HCT116 (cell line): ENCODE data around the gene RABGEF1. TPM values are rescaled to one million over a fixed set of nuclear protein-coding genes. Genes with fewer than 3 reads are reported as not detected.

Experiments
- ATAC-seq: fragments of 200-7000 bp; cut with Tn5 transposase; 2 replicates; pipeline ENCODE4 v1.9.1; 2020; ENCODE audit warnings: mild to moderate bottlenecking, moderate library complexity
- BruUV-seq: library from RNA; stranded (reverse); fragments of 400-500 nt; replicated peaks from 2 replicates; lab custom pipeline; 2021; lab: Mats Ljungman, UMichigan
- CTCF ChIA-PET: fragments of 300-600 bp; sonication (Branson Sonifier 250); formaldehyde crosslinking; loops from one replicate; lab custom pipeline; 2021; ENCODE audit warnings: antibody characterized with exemption; lab: Charles Lee
- POLR2A ChIA-PET: fragments of 300-600, 350-600 bp; sonication (Branson Sonifier 250); formaldehyde crosslinking; loops from one replicate; lab custom pipeline; 2021; ENCODE audit warnings: antibody characterized with exemption; lab: Charles Lee
- RAD21 ChIA-PET, 2 experiments: fragments of 300-600 bp; sonication (Branson Sonifier 250); formaldehyde crosslinking; loops; one replicate each; lab custom pipeline; 2023; ENCODE audit warnings: low total read pairs in 2 of 2; ENCODE audit not compliant: uncharacterized antibody in 2 of 2, unreplicated experiment in 2 of 2, low non-redundant PET in 1 of 2; lab: Charles Lee
- DNase-seq: peaks from one replicate; pipeline ENCODE4 v3.0.0-alpha.2; 2010; ENCODE audit warnings: low read depth, low spot score
- H2AFZ ChIP-seq: fragments of 200-600 bp; shearing (Covaris generic), sonication (generic); 2 replicates; pipeline ENCODE4 v1.6.1; 2017; ENCODE audit warnings: low read depth, mixed run types, mixed read lengths, antibody characterized with exemption, low read length; ENCODE audit not compliant: poor library complexity, severe bottlenecking
- H3K27ac ChIP-seq: 2 replicates; pipeline ENCODE4 v1.5.1; 2012; ENCODE audit warnings: low read depth, low read length
- H3K27me3 ChIP-seq: fragments of 200-600 bp; sonication (generic); 2 replicates; pipeline ENCODE4 v1.6.1; 2016; ENCODE audit warnings: mixed run types, low read length, mixed read lengths; ENCODE audit not compliant: insufficient read depth
- H3K36me3 ChIP-seq, 2 experiments: fragments of 200-500 bp in 1 of 2; fragments of 200-600 bp in 1 of 2; sonication (Bioruptor generic) in 1 of 2; sonication (generic) in 1 of 2; 2 replicates each; pipeline versions ENCODE4 v1.5.1 to v1.6.1; 2014 to 2016; ENCODE audit warnings: low read length in 2 of 2, inconsistent platforms in 1 of 2, mixed read lengths in 1 of 2, mixed run types in 1 of 2; ENCODE audit not compliant: insufficient read depth in 2 of 2, control insufficient read depth in 1 of 2
- H3K4me1 ChIP-seq, 2 experiments: fragments of 200-600 bp in 1 of 2; sonication (generic) in 1 of 2; 2 replicates each; pipeline versions ENCODE4 v1.5.1 to v1.6.1; 2012 to 2017; ENCODE audit warnings: low read length in 2 of 2, inconsistent platforms in 1 of 2, mild to moderate bottlenecking in 1 of 2, mixed read lengths in 1 of 2, mixed run types in 1 of 2, moderate library complexity in 1 of 2; ENCODE audit not compliant: insufficient read depth in 2 of 2, control insufficient read depth in 1 of 2
- H3K4me2 ChIP-seq: fragments of 200-600 bp; sonication (generic); 2 replicates; pipeline ENCODE4 v1.6.1; 2017; ENCODE audit warnings: mixed run types, low read length, mixed read lengths
- H3K4me3 ChIP-seq, 2 experiments: fragments of 200-600 bp in 1 of 2; sonication (generic) in 1 of 2; replicated peaks in 1 of 2; 2 replicates each; pipeline ENCODE4 v1.5.1; 2011 to 2016; ENCODE audit warnings: low read length in 2 of 2, control low read depth in 1 of 2, low read depth in 1 of 2, mild to moderate bottlenecking in 1 of 2, mixed read lengths in 1 of 2, mixed run types in 1 of 2
- H3K79me2 ChIP-seq: fragments of 200-600 bp; sonication (generic); 2 replicates; pipeline ENCODE4 v1.6.1; 2017; ENCODE audit warnings: mild to moderate bottlenecking, mixed run types, low read length, moderate library complexity, mixed read lengths; ENCODE audit not compliant: insufficient read depth
- H3K9ac ChIP-seq: fragments of 200-600 bp; sonication (generic); 2 replicates; pipeline ENCODE4 v1.6.1; 2016; ENCODE audit warnings: low read length, mixed read lengths
- H3K9me2 ChIP-seq: fragments of 200-600 bp; sonication (generic), shearing (Covaris generic); 2 replicates; pipeline ENCODE4 v1.6.1; 2017; ENCODE audit warnings: mixed run types, mild to moderate bottlenecking, moderate library complexity; ENCODE audit not compliant: insufficient read depth
- H3K9me3 ChIP-seq, 2 experiments: fragments of 200-500 bp in 1 of 2; fragments of 200-600 bp in 1 of 2; sonication (Bioruptor generic) in 1 of 2; sonication (generic) in 1 of 2; 2 replicates each; pipeline ENCODE4 v1.6.1; 2014 to 2017; ENCODE audit warnings: low read length in 2 of 2, mixed read lengths in 2 of 2, inconsistent platforms in 1 of 2, low read depth in 1 of 2, mild to moderate bottlenecking in 1 of 2, mixed run types in 1 of 2, moderate library complexity in 1 of 2; ENCODE audit not compliant: control insufficient read depth in 1 of 2, insufficient read depth in 1 of 2
- H4K20me1 ChIP-seq: fragments of 200-600 bp; sonication (generic), shearing (Covaris generic); 2 replicates; pipeline ENCODE4 v1.6.1; 2017; ENCODE audit warnings: mixed run types, mild to moderate bottlenecking, moderate library complexity; ENCODE audit not compliant: insufficient read depth
- ATF3 ChIP-seq: IDR thresholded peaks from 2 replicates; pipeline ENCODE4 v1.6.1; 2012
- CBX3 ChIP-seq: IDR thresholded peaks from 2 replicates; pipeline ENCODE4 v1.6.1; 2012; ENCODE audit warnings: low read depth
- CEBPB ChIP-seq: IDR thresholded peaks from 2 replicates; pipeline ENCODE4 v1.6.1; 2012; ENCODE audit warnings: low read depth
- CTCF ChIP-seq, 3 experiments: fragments of 200-600 bp in 1 of 3; sonication (generic) in 1 of 3; IDR thresholded peaks in 2 of 3; conservative IDR thresholded peaks in 1 of 3; 2 replicates each; pipeline ENCODE4 v1.5.1; 2012 to 2017; ENCODE audit warnings: low read depth in 2 of 3, low read length in 2 of 3, antibody characterized with exemption in 1 of 3, borderline replicate concordance in 1 of 3, control low read depth in 1 of 3, mild to moderate bottlenecking in 1 of 3, mixed read lengths in 1 of 3, mixed run types in 1 of 3, moderate library complexity in 1 of 3; ENCODE audit not compliant: insufficient read depth in 1 of 3
- EGR1 ChIP-seq: IDR thresholded peaks from 2 replicates; pipeline ENCODE4 v1.6.1; 2012; ENCODE audit warnings: low read depth
- EZH2 ChIP-seq: fragments of 200-600 bp; sonication (generic); IDR thresholded peaks from 2 replicates; pipeline ENCODE4 v1.6.1; 2017; ENCODE audit warnings: antibody characterized with exemption, mixed run types
- EZH2phosphoT487 ChIP-seq: fragments of 200-600 bp; IDR thresholded peaks from 2 replicates; pipeline ENCODE4 v1.6.1; 2018; ENCODE audit warnings: antibody characterized with exemption, borderline replicate concordance
- JUND ChIP-seq: IDR thresholded peaks from 2 replicates; pipeline ENCODE4 v1.6.1; 2012
- MAX ChIP-seq: IDR thresholded peaks from 2 replicates; pipeline ENCODE4 v1.6.1; 2012
- POLR2AphosphoS5 ChIP-seq: IDR thresholded peaks from 2 replicates; pipeline ENCODE4 v1.6.1; 2011; ENCODE audit warnings: mild to moderate bottlenecking, low read depth, low read length, moderate library complexity
- RAD21 ChIP-seq: IDR thresholded peaks from 2 replicates; pipeline ENCODE4 v1.6.1; 2012; ENCODE audit warnings: low read depth, mild to moderate bottlenecking
- SRF ChIP-seq: IDR thresholded peaks from 2 replicates; pipeline ENCODE4 v1.6.1; 2012; ENCODE audit warnings: low read depth
- TCF7L2 ChIP-seq: IDR thresholded peaks from 2 replicates; pipeline ENCODE4 v1.7.0; 2011; ENCODE audit warnings: borderline replicate concordance, inconsistent platforms; ENCODE audit not compliant: insufficient read depth, insufficient read length; ENCODE audit errors: extremely low read depth
- YY1 ChIP-seq: IDR thresholded peaks from 2 replicates; pipeline ENCODE4 v1.6.1; 2011; ENCODE audit warnings: low read length, low read depth, moderate library complexity, mild to moderate bottlenecking; ENCODE audit not compliant: insufficient replicate concordance; ENCODE audit errors: extremely low read depth
- ZFX ChIP-seq: fragments of 450-650 bp; IDR thresholded peaks from 2 replicates; pipeline ENCODE4 v1.6.1; 2017
- ZNF274 ChIP-seq: fragments of 200-500 bp; sonication (Bioruptor generic); IDR thresholded peaks from 2 replicates; pipeline ENCODE4 v1.6.1; 2014; ENCODE audit warnings: mild to moderate bottlenecking, low read depth, low read length, inconsistent platforms
- intact Hi-C: fragments of 100-400 bp; cut with micrococcal nuclease; formaldehyde crosslinking; loops from 2 replicates; pipeline ENCODE4 v1.10.0; 2022
- total RNA-seq: library from RNA; stranded (reverse); gene quantifications from one replicate; pipeline ENCODE4 v1.2.1, GENCODE V29; 2021; ENCODE audit not compliant: unreplicated experiment
- TF ChIP-seq, protein P1 (sequence below): IDR thresholded peaks from 2 replicates; pipeline ENCODE4 v1.6.1; 2012; ENCODE audit warnings: low read depth
- TF ChIP-seq, protein P2 (sequence below): IDR thresholded peaks from 2 replicates; pipeline ENCODE4 v1.6.1; 2011; ENCODE audit warnings: mild to moderate bottlenecking, low read length, moderate library complexity; ENCODE audit not compliant: insufficient replicate concordance; ENCODE audit errors: extremely low read depth

The RABGEF1 gene
- total RNA-seq, 1 experiment from 2014 or later, result 22.9 TPM

DNA sequence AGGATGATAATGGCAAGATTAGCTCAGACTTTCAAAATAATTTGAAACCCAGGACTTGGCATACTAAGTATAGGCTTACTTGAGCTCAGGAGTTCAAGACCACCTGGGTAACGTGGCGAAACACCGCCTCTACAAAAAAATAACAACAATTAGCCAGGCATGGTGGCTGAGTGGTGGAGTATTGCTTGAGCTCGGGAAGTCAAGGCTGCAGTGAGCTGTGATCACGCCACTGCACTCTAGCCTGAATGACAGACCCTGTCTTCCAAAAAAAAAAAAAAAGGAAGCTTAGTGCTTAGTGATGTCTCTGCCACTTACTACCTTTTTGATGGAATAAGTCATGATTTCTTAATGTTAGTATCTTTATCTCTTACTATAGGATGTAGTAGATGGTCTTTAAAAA, 25.5 kb downstream of the RABGEF1 start:
- intact Hi-C loops, result no loop called here
- TF ChIP-seq EZH2phosphoT487, result no peak
- TF ChIP-seq, protein P1, sequence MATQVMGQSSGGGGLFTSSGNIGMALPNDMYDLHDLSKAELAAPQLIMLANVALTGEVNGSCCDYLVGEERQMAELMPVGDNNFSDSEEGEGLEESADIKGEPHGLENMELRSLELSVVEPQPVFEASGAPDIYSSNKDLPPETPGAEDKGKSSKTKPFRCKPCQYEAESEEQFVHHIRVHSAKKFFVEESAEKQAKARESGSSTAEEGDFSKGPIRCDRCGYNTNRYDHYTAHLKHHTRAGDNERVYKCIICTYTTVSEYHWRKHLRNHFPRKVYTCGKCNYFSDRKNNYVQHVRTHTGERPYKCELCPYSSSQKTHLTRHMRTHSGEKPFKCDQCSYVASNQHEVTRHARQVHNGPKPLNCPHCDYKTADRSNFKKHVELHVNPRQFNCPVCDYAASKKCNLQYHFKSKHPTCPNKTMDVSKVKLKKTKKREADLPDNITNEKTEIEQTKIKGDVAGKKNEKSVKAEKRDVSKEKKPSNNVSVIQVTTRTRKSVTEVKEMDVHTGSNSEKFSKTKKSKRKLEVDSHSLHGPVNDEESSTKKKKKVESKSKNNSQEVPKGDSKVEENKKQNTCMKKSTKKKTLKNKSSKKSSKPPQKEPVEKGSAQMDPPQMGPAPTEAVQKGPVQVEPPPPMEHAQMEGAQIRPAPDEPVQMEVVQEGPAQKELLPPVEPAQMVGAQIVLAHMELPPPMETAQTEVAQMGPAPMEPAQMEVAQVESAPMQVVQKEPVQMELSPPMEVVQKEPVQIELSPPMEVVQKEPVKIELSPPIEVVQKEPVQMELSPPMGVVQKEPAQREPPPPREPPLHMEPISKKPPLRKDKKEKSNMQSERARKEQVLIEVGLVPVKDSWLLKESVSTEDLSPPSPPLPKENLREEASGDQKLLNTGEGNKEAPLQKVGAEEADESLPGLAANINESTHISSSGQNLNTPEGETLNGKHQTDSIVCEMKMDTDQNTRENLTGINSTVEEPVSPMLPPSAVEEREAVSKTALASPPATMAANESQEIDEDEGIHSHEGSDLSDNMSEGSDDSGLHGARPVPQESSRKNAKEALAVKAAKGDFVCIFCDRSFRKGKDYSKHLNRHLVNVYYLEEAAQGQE, result no peak
- TF ChIP-seq RAD21, result no peak
- TF ChIP-seq ZFX, result no peak
- no peak for TF ChIP-seq CBX3
- no peak for TF ChIP-seq ZNF274
- TF ChIP-seq EGR1, result no peak
- TF ChIP-seq, protein P2, sequence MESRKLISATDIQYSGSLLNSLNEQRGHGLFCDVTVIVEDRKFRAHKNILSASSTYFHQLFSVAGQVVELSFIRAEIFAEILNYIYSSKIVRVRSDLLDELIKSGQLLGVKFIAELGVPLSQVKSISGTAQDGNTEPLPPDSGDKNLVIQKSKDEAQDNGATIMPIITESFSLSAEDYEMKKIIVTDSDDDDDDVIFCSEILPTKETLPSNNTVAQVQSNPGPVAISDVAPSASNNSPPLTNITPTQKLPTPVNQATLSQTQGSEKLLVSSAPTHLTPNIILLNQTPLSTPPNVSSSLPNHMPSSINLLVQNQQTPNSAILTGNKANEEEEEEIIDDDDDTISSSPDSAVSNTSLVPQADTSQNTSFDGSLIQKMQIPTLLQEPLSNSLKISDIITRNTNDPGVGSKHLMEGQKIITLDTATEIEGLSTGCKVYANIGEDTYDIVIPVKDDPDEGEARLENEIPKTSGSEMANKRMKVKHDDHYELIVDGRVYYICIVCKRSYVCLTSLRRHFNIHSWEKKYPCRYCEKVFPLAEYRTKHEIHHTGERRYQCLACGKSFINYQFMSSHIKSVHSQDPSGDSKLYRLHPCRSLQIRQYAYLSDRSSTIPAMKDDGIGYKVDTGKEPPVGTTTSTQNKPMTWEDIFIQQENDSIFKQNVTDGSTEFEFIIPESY, result no peak
- TF ChIP-seq CEBPB, result no peak
- no peak for TF ChIP-seq POLR2AphosphoS5
- no peak for TF ChIP-seq MAX
- no peak for TF ChIP-seq CTCF (IDR thresholded peaks at IDR 0.05 in 2 of 3, conservative IDR thresholded peaks at IDR 0.05 in 1 of 3; ENCODE audit: borderline replicate concordance in 1 of 3, insufficient read depth in 1 of 3, low read depth in 2 of 3, low read length in 2 of 3)
- TF ChIP-seq YY1, result no peak
- no peak for TF ChIP-seq EZH2
- no peak for TF ChIP-seq TCF7L2
- no peak for TF ChIP-seq SRF
- no peak for TF ChIP-seq JUND
- TF ChIP-seq ATF3, result no peak
- H3K27ac ChIP-seq, result no peak overlapping the region
- no TSS peak for BruUV-seq
- no peaks in the 10 kb centered on the region for H3K36me3 ChIP-seq
- CTCF ChIA-PET, result no interaction called here
- no peak overlapping the region for H3K4me2 ChIP-seq
- no peaks in the 10 kb centered on the region for H3K9me3 ChIP-seq
- RAD21 ChIA-PET, result no interaction called here
- no peaks in the 10 kb centered on the region for H3K9me2 ChIP-seq
- H2AFZ ChIP-seq, result no peak overlapping the region
- H4K20me1 ChIP-seq, result no peaks in the 10 kb centered on the region; the same call in 1 of the 2 replicates
- H3K27me3 ChIP-seq, result no peaks in the 10 kb centered on the region
- POLR2A ChIA-PET, result no interaction called here
- peaks cover 63% of the 10 kb centered on the region for H3K79me2 ChIP-seq
- H3K4me3 ChIP-seq, result no peak overlapping the region
- no peaks in the 10 kb centered on the region for H3K4me1 ChIP-seq
- H3K9ac ChIP-seq, result no peak overlapping the region
- no peak for DNase-seq
- no peak for ATAC-seq
